HepG2 (cell line): ENCODE measurements around the gene PSKH1. TPM values are rescaled to one million over a fixed set of nuclear protein-coding genes. Genes with fewer than 3 reads are reported as not detected.

ENCODE experiments used
- AGO1 ChIP-seq: fragments of 200-400 bp; formaldehyde crosslinking; IDR thresholded peaks from 2 replicates; pipeline ENCODE4 v1.6.1; 2017; ENCODE audit warnings: mild to moderate bottlenecking, low read depth, low read length, moderate library complexity; ENCODE audit not compliant: poor library complexity, severe bottlenecking
- ASH2L ChIP-seq: fragments of 300-600, 200-600 bp; sonication (generic); IDR thresholded peaks from 2 replicates; pipeline ENCODE4 v1.7.0; 2017; ENCODE audit warnings: low read depth, mild to moderate bottlenecking, moderate library complexity, mixed read lengths, low read length; ENCODE audit not compliant: insufficient read length
- ATF7 ChIP-seq, 2 experiments: fragments of 450-650 bp in 1 of 2; sonication (generic) in 1 of 2; formaldehyde crosslinking in 1 of 2; IDR thresholded peaks; 2 replicates each; pipeline versions ENCODE4 v1.4.0 to v1.6.1; 2016 to 2020; ENCODE audit warnings: antibody characterized with exemption in 1 of 2, mild to moderate bottlenecking in 1 of 2, missing genetic modification reagents in 1 of 2
- CEBPG ChIP-seq: IDR thresholded peaks from 2 replicates; pipeline ENCODE4 v1.6.1; 2016
- EP300 ChIP-seq, 3 experiments: sonication (generic) in 1 of 3; formaldehyde crosslinking in 1 of 3; IDR thresholded peaks; 2 replicates each; pipeline versions ENCODE4 v1.5.1 to v1.6.1; 2011 to 2020; ENCODE audit warnings: low read depth in 2 of 3, low read length in 2 of 3, borderline replicate concordance in 1 of 3, improper control_type of control experiment in 1 of 3, mild to moderate bottlenecking in 1 of 3, missing genetic modification reagents in 1 of 3, moderate library complexity in 1 of 3
- EZH2 ChIP-seq: conservative IDR thresholded peaks from 2 replicates; pipeline ENCODE4 v1.6.1; 2012; ENCODE audit warnings: mild to moderate bottlenecking, low read depth, low read length, moderate library complexity
- GABPA ChIP-seq, 2 experiments: IDR thresholded peaks; 2 replicates each; pipeline ENCODE4 v1.6.1; 2011 to 2016; ENCODE audit warnings: low read depth in 2 of 2, low read length in 1 of 2, missing biosample characterization in 1 of 2, missing genetic modification characterization in 1 of 2
- NFE2L2 ChIP-seq: fragments of 150-350 bp; IDR thresholded peaks from 2 replicates; pipeline ENCODE4 v1.6.1; 2014; ENCODE audit warnings: low read length
- PITX1 ChIP-seq: sonication (generic); formaldehyde crosslinking; IDR thresholded peaks from 2 replicates; pipeline ENCODE4 v1.5.1; 2020; ENCODE audit warnings: mild to moderate bottlenecking, missing genetic modification reagents
- PPARG ChIP-seq: conservative IDR thresholded peaks from 2 replicates; pipeline ENCODE4 v1.6.1; 2016; ENCODE audit warnings: missing biosample characterization, missing genetic modification reagents
- PRPF4 ChIP-seq: fragments of 200-400 bp; formaldehyde crosslinking; IDR thresholded peaks from 2 replicates; pipeline ENCODE4 v1.6.1; 2016; ENCODE audit warnings: low read length, low read depth; ENCODE audit not compliant: poor library complexity, severe bottlenecking
- WIZ ChIP-seq: sonication (generic); formaldehyde crosslinking; IDR thresholded peaks from 2 replicates; pipeline ENCODE4 v1.5.1; 2020; ENCODE audit warnings: mild to moderate bottlenecking, missing genetic modification reagents
- ZFYVE20 ChIP-seq: sonication (generic); formaldehyde crosslinking; IDR thresholded peaks from 2 replicates; pipeline ENCODE4 v1.8.0; 2023; ENCODE audit warnings: low read depth, mild to moderate bottlenecking, moderate library complexity, missing genetic modification reagents, borderline replicate concordance
- ZMYM3 ChIP-seq: sonication (generic); formaldehyde crosslinking; IDR thresholded peaks from 2 replicates; pipeline ENCODE4 v1.5.1; 2020; ENCODE audit warnings: mild to moderate bottlenecking, missing genetic modification reagents
- ZNF256 ChIP-seq: sonication (generic); formaldehyde crosslinking; conservative IDR thresholded peaks from 2 replicates; pipeline ENCODE4 v1.4.0; 2020; ENCODE audit warnings: missing genetic modification reagents
- ZNF274 ChIP-seq: sonication (generic); formaldehyde crosslinking; IDR thresholded peaks from 2 replicates; pipeline ENCODE4 v1.5.1; 2020; ENCODE audit warnings: mild to moderate bottlenecking, missing genetic modification reagents
- ZNF296 ChIP-seq: sonication (generic); formaldehyde crosslinking; conservative IDR thresholded peaks from 2 replicates; pipeline ENCODE4 v1.5.0; 2020; ENCODE audit warnings: mild to moderate bottlenecking, missing genetic modification reagents
- ZNF432 ChIP-seq: sonication (generic); formaldehyde crosslinking; IDR thresholded peaks from 2 replicates; pipeline ENCODE4 v1.5.0; 2020; ENCODE audit warnings: missing genetic modification reagents, mild to moderate bottlenecking, borderline replicate concordance
- ZNF550 ChIP-seq: sonication (generic); formaldehyde crosslinking; IDR thresholded peaks from 2 replicates; pipeline ENCODE4 v1.4.0; 2020; ENCODE audit warnings: mild to moderate bottlenecking, missing genetic modification reagents, borderline replicate concordance
- ZNF644 ChIP-seq: IDR thresholded peaks from 2 replicates; pipeline ENCODE4 v1.6.1; 2016; ENCODE audit warnings: low read depth
- ZNF772 ChIP-seq: sonication (generic); formaldehyde crosslinking; IDR thresholded peaks from 2 replicates; pipeline ENCODE4 v1.5.0; 2020; ENCODE audit warnings: mild to moderate bottlenecking, missing genetic modification reagents
- ZNF777 ChIP-seq: sonication (generic); formaldehyde crosslinking; IDR thresholded peaks from 2 replicates; pipeline ENCODE4 v1.4.0; 2020; ENCODE audit warnings: missing genetic modification reagents
- polyA plus RNA-seq, 8 experiments: library from polyadenylated mRNA; depleted of rRNA in 3 of 8; stranded (reverse) in 7 of 8; unstranded in 1 of 8; fragments of >200 nt; fragmentation: Illumina TruSeq in 4 of 8; extraction: Trizol in 4 of 8; gene quantifications; 2 replicates each; pipeline versions ENCODE4 v1.2.1 to v1.2.3, GENCODE V29; 2011 to 2016; ENCODE audit warnings: low read depth in 4 of 8, missing spikeins in 1 of 8, mixed read lengths in 1 of 8; ENCODE audit not compliant: insufficient read depth in 1 of 8
- total RNA-seq, 5 experiments: library from RNA; depleted of rRNA; stranded (reverse); fragments of >200 nt; fragmentation: Illumina TruSeq; extraction: Trizol; gene quantifications; 2 replicates each; pipeline ENCODE4 v1.2.3, GENCODE V29; 2016; ENCODE audit warnings: low read depth in 1 of 5
- TF ChIP-seq, protein P1 (sequence below): sonication (generic); formaldehyde crosslinking; IDR thresholded peaks from 2 replicates; pipeline ENCODE4 v1.4.0; 2020; ENCODE audit warnings: mild to moderate bottlenecking, missing genetic modification reagents
- TF ChIP-seq, protein P2 (sequence below): sonication (generic); formaldehyde crosslinking; conservative IDR thresholded peaks from 2 replicates; pipeline ENCODE4 v1.4.0; 2020; ENCODE audit warnings: missing genetic modification reagents
- TF ChIP-seq, protein P3 (sequence below): sonication (generic); formaldehyde crosslinking; IDR thresholded peaks from 2 replicates; pipeline ENCODE4 v1.8.1; 2023; ENCODE audit warnings: mild to moderate bottlenecking, missing genetic modification reagents

The PSKH1 gene
- total and polyA plus RNA-seq, 2 of the 13 experiments (the other 11 are each of a cell fraction or from before 2014, with no cell fraction given) = 8.4 to 19.1 TPM

GRCh38 chr16:67883872-67884261, 9.2 kb upstream of the PSKH1 start (continued):
- TF ChIP-seq GABPA (IDR thresholded peaks at IDR 0.05; ENCODE audit: low read depth, low read length) = no peak
- TF ChIP-seq GABPA (CRISPR knock-in tag; IDR thresholded peaks at IDR 0.05; ENCODE audit: low read depth) = no peak
- 0 out of 2 replicates have a peak, but pooled peaks have one; percentile 26 for TF ChIP-seq WIZ (CRISPR knock-in tag)
- TF ChIP-seq ATF7 (IDR thresholded peaks at IDR 0.05) = no peak
- no peak for TF ChIP-seq ATF7 (CRISPR knock-in tag; IDR thresholded peaks at IDR 0.05)
- TF ChIP-seq, protein P1, sequence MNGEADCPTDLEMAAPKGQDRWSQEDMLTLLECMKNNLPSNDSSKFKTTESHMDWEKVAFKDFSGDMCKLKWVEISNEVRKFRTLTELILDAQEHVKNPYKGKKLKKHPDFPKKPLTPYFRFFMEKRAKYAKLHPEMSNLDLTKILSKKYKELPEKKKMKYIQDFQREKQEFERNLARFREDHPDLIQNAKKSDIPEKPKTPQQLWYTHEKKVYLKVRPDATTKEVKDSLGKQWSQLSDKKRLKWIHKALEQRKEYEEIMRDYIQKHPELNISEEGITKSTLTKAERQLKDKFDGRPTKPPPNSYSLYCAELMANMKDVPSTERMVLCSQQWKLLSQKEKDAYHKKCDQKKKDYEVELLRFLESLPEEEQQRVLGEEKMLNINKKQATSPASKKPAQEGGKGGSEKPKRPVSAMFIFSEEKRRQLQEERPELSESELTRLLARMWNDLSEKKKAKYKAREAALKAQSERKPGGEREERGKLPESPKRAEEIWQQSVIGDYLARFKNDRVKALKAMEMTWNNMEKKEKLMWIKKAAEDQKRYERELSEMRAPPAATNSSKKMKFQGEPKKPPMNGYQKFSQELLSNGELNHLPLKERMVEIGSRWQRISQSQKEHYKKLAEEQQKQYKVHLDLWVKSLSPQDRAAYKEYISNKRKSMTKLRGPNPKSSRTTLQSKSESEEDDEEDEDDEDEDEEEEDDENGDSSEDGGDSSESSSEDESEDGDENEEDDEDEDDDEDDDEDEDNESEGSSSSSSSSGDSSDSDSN (CRISPR knock-in tag) = no peak
- 0 out of 2 replicates have a peak, but pooled peaks have one; percentile 28 for TF ChIP-seq ZNF777 (CRISPR knock-in tag)
- TF ChIP-seq ASH2L = no peak
- TF ChIP-seq ZMYM3 (CRISPR knock-in tag) = no peak
- no peak for TF ChIP-seq AGO1
- TF ChIP-seq ZNF274 (CRISPR knock-in tag) = no peak
- TF ChIP-seq EZH2 = no peak
- no peak for TF ChIP-seq PITX1
- no peak for TF ChIP-seq ZNF256 (CRISPR knock-in tag)
- TF ChIP-seq PPARG (CRISPR knock-in tag) = 0 out of 2 replicates have a peak, but pooled peaks have one; percentile 32
- TF ChIP-seq ZNF432 (CRISPR knock-in tag) = no peak
- TF ChIP-seq, protein P2, sequence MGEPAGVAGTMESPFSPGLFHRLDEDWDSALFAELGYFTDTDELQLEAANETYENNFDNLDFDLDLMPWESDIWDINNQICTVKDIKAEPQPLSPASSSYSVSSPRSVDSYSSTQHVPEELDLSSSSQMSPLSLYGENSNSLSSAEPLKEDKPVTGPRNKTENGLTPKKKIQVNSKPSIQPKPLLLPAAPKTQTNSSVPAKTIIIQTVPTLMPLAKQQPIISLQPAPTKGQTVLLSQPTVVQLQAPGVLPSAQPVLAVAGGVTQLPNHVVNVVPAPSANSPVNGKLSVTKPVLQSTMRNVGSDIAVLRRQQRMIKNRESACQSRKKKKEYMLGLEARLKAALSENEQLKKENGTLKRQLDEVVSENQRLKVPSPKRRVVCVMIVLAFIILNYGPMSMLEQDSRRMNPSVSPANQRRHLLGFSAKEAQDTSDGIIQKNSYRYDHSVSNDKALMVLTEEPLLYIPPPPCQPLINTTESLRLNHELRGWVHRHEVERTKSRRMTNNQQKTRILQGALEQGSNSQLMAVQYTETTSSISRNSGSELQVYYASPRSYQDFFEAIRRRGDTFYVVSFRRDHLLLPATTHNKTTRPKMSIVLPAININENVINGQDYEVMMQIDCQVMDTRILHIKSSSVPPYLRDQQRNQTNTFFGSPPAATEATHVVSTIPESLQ = no peak
- TF ChIP-seq ZNF644 = no peak
- TF ChIP-seq PRPF4 = no peak
- TF ChIP-seq CEBPG (CRISPR knock-in tag) = 0 out of 2 replicates have a peak, but pooled peaks have one; percentile 7
- TF ChIP-seq ZNF772 (CRISPR knock-in tag) = no peak
- TF ChIP-seq ZNF296 (CRISPR knock-in tag) = no peak
- TF ChIP-seq ZFYVE20 (CRISPR knock-in tag) = no peak
- TF ChIP-seq NFE2L2 = no peak
- TF ChIP-seq ZNF550 (CRISPR knock-in tag) = no peak
- TF ChIP-seq, protein P3, sequence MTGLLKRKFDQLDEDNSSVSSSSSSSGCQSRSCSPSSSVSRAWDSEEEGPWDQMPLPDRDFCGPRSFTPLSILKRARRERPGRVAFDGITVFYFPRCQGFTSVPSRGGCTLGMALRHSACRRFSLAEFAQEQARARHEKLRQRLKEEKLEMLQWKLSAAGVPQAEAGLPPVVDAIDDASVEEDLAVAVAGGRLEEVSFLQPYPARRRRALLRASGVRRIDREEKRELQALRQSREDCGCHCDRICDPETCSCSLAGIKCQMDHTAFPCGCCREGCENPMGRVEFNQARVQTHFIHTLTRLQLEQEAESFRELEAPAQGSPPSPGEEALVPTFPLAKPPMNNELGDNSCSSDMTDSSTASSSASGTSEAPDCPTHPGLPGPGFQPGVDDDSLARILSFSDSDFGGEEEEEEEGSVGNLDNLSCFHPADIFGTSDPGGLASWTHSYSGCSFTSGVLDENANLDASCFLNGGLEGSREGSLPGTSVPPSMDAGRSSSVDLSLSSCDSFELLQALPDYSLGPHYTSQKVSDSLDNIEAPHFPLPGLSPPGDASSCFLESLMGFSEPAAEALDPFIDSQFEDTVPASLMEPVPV (CRISPR knock-in tag) = peak; percentile 52; the same call in 1 of the 2 replicates
- no peak for TF ChIP-seq EP300 (IDR thresholded peaks at IDR 0.05; ENCODE audit: low read depth in 2 of 2, low read length in 2 of 2)
- no peak for TF ChIP-seq EP300 (CRISPR knock-in tag; IDR thresholded peaks at IDR 0.05; ENCODE audit: borderline replicate concordance)
